Testis (tissue), 2 donors: Measurements from ENCODE around the gene CTNNA2.

ENCODE experiments used
- CTCF ChIP-seq, 3 experiments: fragments of 450-650 bp in 2 of 3; fragments of 200-600 bp in 1 of 3; sonication (generic) in 1 of 3; IDR thresholded peaks; one replicate each; pipeline ENCODE4 v1.5.1; 2016 to 2019; ENCODE audit warnings: antibody characterized with exemption in 3 of 3, mild to moderate bottlenecking in 2 of 3, moderate library complexity in 1 of 3
- POLR2A ChIP-seq: fragments of 450-650 bp; IDR thresholded peaks from one replicate; pipeline ENCODE4 v1.6.1; 2017; ENCODE audit warnings: antibody characterized with exemption, mild to moderate bottlenecking, moderate library complexity

DNA sequence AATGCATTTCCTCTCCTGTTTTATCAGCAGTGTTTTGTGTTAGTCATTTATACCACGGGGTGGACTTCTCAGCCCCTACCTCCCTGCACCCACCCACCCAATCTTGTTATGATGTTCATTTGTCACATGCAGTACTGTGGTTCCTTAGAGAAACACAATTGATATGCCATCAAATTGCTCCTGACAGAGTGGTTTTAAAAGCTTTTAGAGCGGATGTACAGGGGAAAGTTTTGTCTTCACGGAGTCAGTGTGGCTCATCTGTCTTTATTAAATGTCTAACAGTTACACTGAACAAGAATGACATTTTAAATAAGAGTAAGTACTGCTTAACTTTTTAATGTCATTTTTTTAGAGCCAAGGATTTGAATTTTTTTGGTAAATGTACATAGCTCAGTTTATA lies 634.8 kb downstream of the CTNNA2 start:
- TF ChIP-seq CTCF (IDR thresholded peaks at IDR 0.05) = no peak
- no peak for TF ChIP-seq POLR2A
